H1 (cell line): Measurements from ENCODE around the gene GLT8D2. TPM values are rescaled to one million over a fixed set of nuclear protein-coding genes. Genes with fewer than 3 reads are reported as not detected.

Experiments used
- CTCF ChIA-PET: fragments of 300-600 bp; sonication (Branson Sonifier 250); formaldehyde crosslinking; loops from one replicate; lab custom pipeline; 2021; ENCODE audit not compliant: partially characterized antibody; lab: Charles Lee
- POLR2A ChIA-PET: fragments of 300-600 bp; sonication (Branson Sonifier 250); formaldehyde crosslinking; loops from one replicate; lab custom pipeline; 2021; ENCODE audit warnings: inconsistent platforms; ENCODE audit not compliant: partially characterized antibody; lab: Charles Lee
- DNase-seq, 2 experiments: peaks; one replicate each; pipeline versions ENCODE4 v3.0.0 to v3.0.0-alpha.2; 2010 to 2022; ENCODE audit warnings: low spot score in 2 of 2, low read depth in 1 of 2, mixed read lengths in 1 of 2
- FAIRE-seq: peaks from 2 replicates; lab custom pipeline; 2011; peaks lifted over from hg19 to GRCh38; lab: Jason Lieb, UNC
- H2AFZ ChIP-seq: 2 replicates; pipeline ENCODE4 v1.8.1; 2012; ENCODE audit warnings: low read length, inconsistent platforms
- H2AK5ac ChIP-seq: 2 replicates; pipeline ENCODE4 v1.6.1; 2013; ENCODE audit warnings: low read depth, low read length
- H2BK120ac ChIP-seq: replicated peaks from 2 replicates; pipeline ENCODE3; 2013; ENCODE audit warnings: low read depth, low read length, inconsistent platforms
- H2BK12ac ChIP-seq: 2 replicates; pipeline ENCODE4 v1.6.1; 2013; ENCODE audit warnings: low read depth, low read length
- H2BK15ac ChIP-seq: 2 replicates; pipeline ENCODE4 v1.6.1; 2013; ENCODE audit warnings: low read length
- H2BK20ac ChIP-seq: 2 replicates; pipeline ENCODE4 v1.6.1; 2013; ENCODE audit warnings: low read length
- H2BK5ac ChIP-seq: 2 replicates; pipeline ENCODE4 v1.6.1; 2013; ENCODE audit warnings: low read depth, low read length
- H3K14ac ChIP-seq: 2 replicates; pipeline ENCODE4 v1.6.1; 2013; ENCODE audit warnings: inconsistent platforms; ENCODE audit not compliant: insufficient read length
- H3K18ac ChIP-seq: 2 replicates; pipeline ENCODE4 v1.6.1; 2013; ENCODE audit warnings: low read length; ENCODE audit errors: extremely low read depth
- H3K23ac ChIP-seq: 2 replicates; pipeline ENCODE4 v1.6.1; 2013; ENCODE audit warnings: inconsistent platforms; ENCODE audit not compliant: insufficient read length
- H3K23me2 ChIP-seq: 2 replicates; pipeline ENCODE4 v1.6.1; 2013; ENCODE audit warnings: low read depth, low read length
- H3K27ac ChIP-seq: 2 replicates; pipeline ENCODE4 v1.6.1; 2011; ENCODE audit warnings: low read depth, low read length, inconsistent platforms
- H3K27me3 ChIP-seq, 4 experiments: replicated peaks in 1 of 4; 1 replicate in 1 of 4; 2 replicates in 3 of 4; pipeline versions ENCODE4 v1.6.1 to v1.8.1; 2011 to 2013; ENCODE audit warnings: low read length in 3 of 4, mild to moderate bottlenecking in 3 of 4, inconsistent platforms in 2 of 4, mixed read lengths in 2 of 4, moderate library complexity in 1 of 4; ENCODE audit not compliant: control insufficient read depth in 3 of 4, insufficient read depth in 3 of 4; ENCODE audit errors: extremely low read depth in 1 of 4
- H3K36me3 ChIP-seq, 4 experiments: 2 replicates each; pipeline versions ENCODE4 v1.6.1 to v1.8.1; 2011 to 2013; ENCODE audit warnings: mild to moderate bottlenecking in 4 of 4, low read length in 3 of 4, moderate library complexity in 2 of 4, control low read depth in 1 of 4, inconsistent platforms in 1 of 4; ENCODE audit not compliant: insufficient read depth in 4 of 4, control insufficient read depth in 2 of 4
- H3K4ac ChIP-seq: replicated peaks from 2 replicates; pipeline ENCODE3; 2013; ENCODE audit warnings: low read length, low read depth, mixed read lengths, inconsistent platforms; ENCODE audit not compliant: insufficient read length
- H3K4me1 ChIP-seq, 4 experiments: replicated peaks in 1 of 4; 1 replicate in 1 of 4; 2 replicates in 3 of 4; pipeline versions ENCODE4 v1.6.1 to v1.8.1; 2011 to 2013; ENCODE audit warnings: low read length in 3 of 4, inconsistent platforms in 2 of 4, mixed read lengths in 1 of 4; ENCODE audit not compliant: insufficient read depth in 4 of 4, control insufficient read depth in 3 of 4
- H3K4me2 ChIP-seq, 2 experiments: 2 replicates each; pipeline versions ENCODE4 v1.6.1 to v1.8.1; 2011 to 2013; ENCODE audit warnings: low read depth in 2 of 2, low read length in 2 of 2, control low read depth in 1 of 2, inconsistent platforms in 1 of 2, mild to moderate bottlenecking in 1 of 2; ENCODE audit not compliant: insufficient read depth in 1 of 2
- H3K4me3 ChIP-seq, 4 experiments: fragments of 200-600, 300-600 bp in 1 of 4; sonication (generic), shearing (Covaris generic), sonication (Bioruptor Twin) in 1 of 4; 2 replicates each; pipeline versions ENCODE4 v1.5.1 to v1.8.1; 2011 to 2016; ENCODE audit warnings: low read length in 4 of 4, low read depth in 3 of 4, control low read depth in 2 of 4, inconsistent platforms in 2 of 4, mild to moderate bottlenecking in 2 of 4, mixed read lengths in 1 of 4, moderate library complexity in 1 of 4; ENCODE audit not compliant: insufficient read depth in 2 of 4; ENCODE audit errors: extremely low read depth in 1 of 4
- H3K56ac ChIP-seq: replicated peaks from 2 replicates; pipeline ENCODE3; 2013; ENCODE audit warnings: low read depth, mild to moderate bottlenecking, mixed read lengths, low read length, inconsistent platforms; ENCODE audit not compliant: insufficient read length
- H3K79me1 ChIP-seq: 2 replicates; pipeline ENCODE4 v1.6.1; 2013; ENCODE audit warnings: low read depth, low read length, control low read depth
- H3K79me2 ChIP-seq, 2 experiments: 2 replicates each; pipeline versions ENCODE4 v1.6.1 to v1.8.1; 2012 to 2013; ENCODE audit warnings: low read length in 2 of 2, mild to moderate bottlenecking in 2 of 2, inconsistent platforms in 1 of 2; ENCODE audit not compliant: insufficient read depth in 2 of 2, control insufficient read depth in 1 of 2
- H3K9ac ChIP-seq, 4 experiments: replicated peaks in 1 of 4; 1 replicate in 1 of 4; 2 replicates in 3 of 4; pipeline versions ENCODE4 v1.6.1 to v1.8.1; 2011 to 2013; ENCODE audit warnings: low read depth in 3 of 4, low read length in 3 of 4, control low read depth in 2 of 4, mild to moderate bottlenecking in 2 of 4, moderate library complexity in 2 of 4, inconsistent platforms in 1 of 4; ENCODE audit errors: extremely low read depth in 1 of 4
- H3K9me3 ChIP-seq, 2 experiments: 2 replicates each; pipeline versions ENCODE4 v1.6.1 to v1.8.1; 2012 to 2013; ENCODE audit warnings: mild to moderate bottlenecking in 2 of 2, moderate library complexity in 2 of 2, control low read depth in 1 of 2, inconsistent platforms in 1 of 2, low read depth in 1 of 2, low read length in 1 of 2, mixed read lengths in 1 of 2; ENCODE audit not compliant: insufficient read depth in 2 of 2
- H4K20me1 ChIP-seq, 2 experiments: replicated peaks in 1 of 2; 2 replicates each; pipeline versions ENCODE3 to v1.8.1; 2011 to 2013; ENCODE audit warnings: inconsistent platforms in 2 of 2, low read length in 2 of 2, mild to moderate bottlenecking in 1 of 2; ENCODE audit not compliant: insufficient read depth in 2 of 2, control insufficient read depth in 1 of 2
- H4K5ac ChIP-seq: 2 replicates; pipeline ENCODE4 v1.6.1; 2013; ENCODE audit warnings: low read length, low read depth, mixed read lengths, inconsistent platforms; ENCODE audit not compliant: insufficient read length
- H4K8ac ChIP-seq: 2 replicates; pipeline ENCODE4 v1.8.0; 2013; ENCODE audit warnings: mild to moderate bottlenecking, moderate library complexity, low read length, inconsistent platforms; ENCODE audit not compliant: insufficient read depth; ENCODE audit errors: extremely low read depth
- H4K91ac ChIP-seq: replicated peaks from 2 replicates; pipeline ENCODE3; 2013; ENCODE audit warnings: low read length, mixed read lengths, inconsistent platforms; ENCODE audit not compliant: insufficient read length
- ASH2L ChIP-seq: fragments of 200-600, 300-600 bp; sonication (generic); IDR thresholded peaks from one replicate; pipeline ENCODE4 v1.7.1; 2017; ENCODE audit warnings: low read length
- CHD1 ChIP-seq: IDR thresholded peaks from 2 replicates; pipeline ENCODE4 v1.6.1; 2012; ENCODE audit warnings: low read depth, low read length, improper control_type of control experiment
- EP300 ChIP-seq, 2 experiments: IDR thresholded peaks; 1 replicate in 1 of 2; 2 replicates in 1 of 2; pipeline ENCODE4 v1.6.1; 2011 to 2012; ENCODE audit warnings: low read depth in 2 of 2, low read length in 2 of 2, mild to moderate bottlenecking in 2 of 2, borderline replicate concordance in 1 of 2, inconsistent platforms in 1 of 2, moderate library complexity in 1 of 2
- FOSL1 ChIP-seq: IDR thresholded peaks from 2 replicates; pipeline ENCODE4 v1.6.1; 2011; ENCODE audit warnings: mild to moderate bottlenecking, low read depth, low read length, moderate library complexity; ENCODE audit not compliant: insufficient read depth
- GABPA ChIP-seq: IDR thresholded peaks from 2 replicates; pipeline ENCODE4 v1.6.1; 2011; ENCODE audit warnings: mild to moderate bottlenecking, low read length, moderate library complexity, borderline replicate concordance; ENCODE audit not compliant: insufficient read depth
- RBBP5 ChIP-seq: IDR thresholded peaks from 2 replicates; pipeline ENCODE4 v1.7.1; 2012; ENCODE audit warnings: low read depth, mild to moderate bottlenecking, inconsistent platforms, low read length, moderate library complexity, borderline replicate concordance
- RXRA ChIP-seq: IDR thresholded peaks from 2 replicates; pipeline ENCODE4 v1.6.1; 2011; ENCODE audit warnings: low read depth, mild to moderate bottlenecking, low read length, moderate library complexity; ENCODE audit not compliant: insufficient read depth
- SP4 ChIP-seq: IDR thresholded peaks from 2 replicates; pipeline ENCODE4 v1.6.1; 2012; ENCODE audit warnings: low read length, inconsistent platforms
- TCF12 ChIP-seq: IDR thresholded peaks from 2 replicates; pipeline ENCODE4 v1.6.1; 2011; ENCODE audit warnings: low read depth, mild to moderate bottlenecking, low read length
- WGBS, 2 experiments: shearing (Covaris generic) in 1 of 2; methylation state at CpG; one replicate each; pipeline versions ENCODE4 v1.1.6 to v1.1.7; 2013 to 2015; ENCODE audit warnings: low lambda C conversion rate in 2 of 2, mixed read lengths in 2 of 2, inconsistent platforms in 1 of 2, low coverage in 1 of 2, missing lambda C conversion rate in 1 of 2; ENCODE audit not compliant: insufficient replicate concordance in 2 of 2, insufficient coverage in 1 of 2, insufficient read length in 1 of 2; ENCODE audit errors: extremely low coverage in 1 of 2, missing lambda C conversion rate in 1 of 2; 5-methylcytosine and 5-hydroxymethylcytosine counted together
- polyA plus RNA-seq, 7 experiments: library from polyadenylated mRNA; depleted of rRNA in 3 of 7; stranded (reverse) in 5 of 7; unstranded in 2 of 7; fragments of >200 nt in 5 of 7; fragments of 200-250 nt in 2 of 7; gene quantifications; 1 replicate in 5 of 7; 2 replicates in 1 of 7; 4 replicates in 1 of 7; pipeline versions ENCODE4 v1.2.1 to v1.2.3, GENCODE V29; 2011 to 2013; ENCODE audit warnings: missing spikeins in 2 of 7, mixed read lengths in 2 of 7
- total RNA-seq: library from RNA; stranded (reverse); fragmentation: NEBNext Ultra II Directional; extraction: Animal tissue kit (Norgen Biotek cat#: 25700); gene quantifications from 2 replicates; pipeline ENCODE4 v1.2.1, GENCODE V29; 2021
- TF ChIP-seq, protein P1 (sequence below), 3 experiments: IDR thresholded peaks; 1 replicate in 2 of 3; 2 replicates in 1 of 3; pipeline versions ENCODE4 v1.5.1 to v1.6.1; 2011; ENCODE audit warnings: low read length in 3 of 3, mild to moderate bottlenecking in 3 of 3, inconsistent platforms in 2 of 3, low read depth in 1 of 3, moderate library complexity in 1 of 3; ENCODE audit not compliant: insufficient read depth in 1 of 3; ENCODE audit errors: control extremely low read depth in 1 of 3

Gene GLT8D2
- total and polyA plus RNA-seq, 2 of the 8 experiments (the other 6 are each of a cell fraction or from before 2014, with no cell fraction given), result 6.8 to 9.8 TPM

DNA sequence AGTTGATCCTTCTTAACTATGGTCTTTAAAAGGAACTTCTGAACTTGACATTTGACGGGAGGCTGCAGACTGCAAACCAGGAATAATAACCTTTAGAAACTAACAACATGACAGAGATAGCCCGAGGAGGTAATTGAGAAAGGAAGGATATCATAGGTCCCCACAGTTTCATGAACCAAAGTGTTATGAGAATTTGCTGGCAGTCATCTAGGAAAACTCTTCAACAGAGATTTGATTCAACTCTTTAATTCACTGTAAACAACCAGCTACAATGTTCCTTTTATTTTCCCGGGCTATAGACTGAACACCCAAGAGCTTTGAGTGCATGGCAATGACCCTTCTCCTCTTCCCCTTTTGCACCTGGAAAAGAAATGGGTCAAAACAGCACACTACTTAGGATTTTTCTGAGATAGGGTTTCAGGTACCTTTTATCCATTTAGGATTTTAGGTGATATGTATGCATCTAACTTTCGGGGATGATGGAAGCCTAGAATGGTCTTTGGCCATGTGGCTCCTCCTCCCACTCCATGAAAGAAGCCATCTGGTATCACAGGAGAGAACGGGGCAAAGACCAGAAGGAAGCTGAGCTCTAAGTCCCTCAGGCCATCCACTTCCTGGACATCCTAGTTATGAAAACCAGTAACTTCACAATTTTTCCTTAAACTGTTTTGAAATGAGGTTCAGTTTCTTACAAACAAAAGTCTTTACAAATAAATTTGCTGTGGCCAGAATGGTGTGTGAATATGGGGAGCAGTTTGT lies 23.0 kb downstream of the GLT8D2 start:
- Histone ChIP-seq H2BK15ac (no peak overlapping the region), H3K23ac (no peak overlapping the region), H3K23me2 (peaks cover 1% of the 10 kb centered on the region; the same call in 1 of the 2 replicates), H3K18ac (no peak overlapping the region), H3K4me3 (no peak overlapping the region), H3K36me3 (no peaks in the 10 kb centered on the region), H2AFZ (no peak overlapping the region), H3K14ac (no peak overlapping the region), H3K9me3 (peaks cover 5 to 6% of the 10 kb centered on the region in 2 experiments; a peak in 3 of 4 replicates), H4K8ac (no peak overlapping the region), H3K27ac (no peak overlapping the region), H2AK5ac (no peak overlapping the region), H4K91ac (no peak overlapping the region), H2BK120ac (no peak overlapping the region), H3K79me1 (no peaks in the 10 kb centered on the region), H2BK20ac (no peak overlapping the region), H4K5ac (no peak overlapping the region), H3K4me1 (no peaks in the 10 kb centered on the region), H3K56ac (no peak overlapping the region), H3K4me2 (no peak overlapping the region), H2BK12ac (no peak overlapping the region), H2BK5ac (no peak overlapping the region), H3K27me3 (no peaks in the 10 kb centered on the region), H3K4ac (no peak overlapping the region), H3K9ac (no peak overlapping the region), H3K79me2 (no peaks in the 10 kb centered on the region), H4K20me1 (no peaks in the 10 kb centered on the region)
- FAIRE-seq (no peak), DNase-seq (no peak)
- ChIA-PET POLR2A (interaction anchor here (1.1 to 1.7 kb wide), 2 partner anchors 23 to 35 kb away, joined by 3 to 7 read pairs; partner anchors contain the start of gene GLT8D2), CTCF (interaction anchor here (1.0 to 1.2 kb wide), 3 partner anchors 9 to 82 kb away, joined by 3 to 6 read pairs (median 4); no protein-coding TSS in a partner anchor)
- 72% methylated on average over 5 of the region's 5 CpGs; no CpG with 5 or more reads in 1 of the 2 experiments for WGBS, 2 experiments
- TF ChIP-seq EP300 (IDR thresholded peaks at IDR 0.05; ENCODE audit: borderline replicate concordance in 1 of 2, low read depth in 2 of 2, low read length in 2 of 2) (no peak), RBBP5 (no peak), CHD1 (no peak), TCF12 (no peak), ASH2L (no peak), FOSL1 (no peak), SP4 (no peak), GABPA (no peak), RXRA (no peak)
- TF ChIP-seq, protein P1, sequence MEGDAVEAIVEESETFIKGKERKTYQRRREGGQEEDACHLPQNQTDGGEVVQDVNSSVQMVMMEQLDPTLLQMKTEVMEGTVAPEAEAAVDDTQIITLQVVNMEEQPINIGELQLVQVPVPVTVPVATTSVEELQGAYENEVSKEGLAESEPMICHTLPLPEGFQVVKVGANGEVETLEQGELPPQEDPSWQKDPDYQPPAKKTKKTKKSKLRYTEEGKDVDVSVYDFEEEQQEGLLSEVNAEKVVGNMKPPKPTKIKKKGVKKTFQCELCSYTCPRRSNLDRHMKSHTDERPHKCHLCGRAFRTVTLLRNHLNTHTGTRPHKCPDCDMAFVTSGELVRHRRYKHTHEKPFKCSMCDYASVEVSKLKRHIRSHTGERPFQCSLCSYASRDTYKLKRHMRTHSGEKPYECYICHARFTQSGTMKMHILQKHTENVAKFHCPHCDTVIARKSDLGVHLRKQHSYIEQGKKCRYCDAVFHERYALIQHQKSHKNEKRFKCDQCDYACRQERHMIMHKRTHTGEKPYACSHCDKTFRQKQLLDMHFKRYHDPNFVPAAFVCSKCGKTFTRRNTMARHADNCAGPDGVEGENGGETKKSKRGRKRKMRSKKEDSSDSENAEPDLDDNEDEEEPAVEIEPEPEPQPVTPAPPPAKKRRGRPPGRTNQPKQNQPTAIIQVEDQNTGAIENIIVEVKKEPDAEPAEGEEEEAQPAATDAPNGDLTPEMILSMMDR (IDR thresholded peaks at IDR 0.05; ENCODE audit: control extremely low read depth in 1 of 3, insufficient read depth in 1 of 3, low read depth in 1 of 3, low read length in 3 of 3), result no peak
